Measurements from ENCODE around the gene MGAT5B.

The MGAT5B gene

GRCh38 chr17:76900723-76901122 lies 32.5 kb downstream of the MGAT5B start:
- Histone ChIP-seq H3K4me3 (no peak overlapping the region), H3K27ac (no peak overlapping the region)

GRCh38 chr17:76901542-76902197 lies 33.5 kb downstream of the MGAT5B start:
- no peak overlapping the region for H3K4me3 ChIP-seq
- no peak overlapping the region for H3K27ac ChIP-seq

GRCh38 chr17:76902476-76902875 lies 34.3 kb downstream of the MGAT5B start:
- Histone ChIP-seq H3K4me3 (no peak overlapping the region), H3K27ac (no peak overlapping the region)

DNA sequence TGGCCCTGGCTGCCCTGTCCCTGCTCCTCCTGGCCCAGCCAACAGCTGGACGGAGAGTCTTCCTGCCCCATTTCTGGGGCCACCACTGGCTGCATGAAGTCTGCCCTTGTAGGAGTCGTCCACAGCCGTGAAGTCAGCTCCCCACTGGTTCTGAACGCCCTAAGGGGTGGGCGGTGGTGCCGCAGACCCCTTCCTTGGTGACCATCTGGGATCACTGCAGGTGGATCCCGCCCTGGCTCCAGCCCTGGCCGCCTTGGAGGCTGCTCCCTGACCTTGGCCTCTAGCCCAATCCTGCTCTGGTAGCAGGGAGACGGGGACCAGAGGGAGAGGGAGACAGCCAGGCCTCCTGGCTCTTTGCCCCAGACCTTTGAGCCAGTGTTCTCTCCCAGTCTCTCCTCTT lies 35.4 kb downstream of the MGAT5B start:
- Histone ChIP-seq H3K27ac (no peak overlapping the region), H3K4me3 (no peak overlapping the region)

DNA sequence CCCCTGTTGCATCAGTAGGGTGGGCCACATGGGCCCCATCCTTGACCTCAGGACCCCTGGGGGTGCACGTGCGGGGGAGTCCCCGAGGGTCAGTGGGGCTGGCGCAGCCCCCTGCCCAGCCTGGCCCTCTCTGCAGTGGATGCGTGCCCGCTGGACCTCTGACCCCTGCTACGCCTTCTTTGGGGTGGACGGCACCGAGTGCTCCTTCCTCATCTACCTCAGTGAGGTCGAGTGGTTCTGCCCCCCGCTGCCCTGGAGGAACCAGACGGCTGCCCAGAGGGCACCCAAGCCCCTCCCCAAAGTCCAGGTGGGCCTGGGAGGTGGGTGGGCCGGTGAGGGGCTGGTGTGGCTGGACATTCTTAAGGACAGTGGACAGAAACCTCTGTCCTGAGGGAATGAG lies 35.9 kb downstream of the MGAT5B start:
- no peak overlapping the region for H3K27ac ChIP-seq
- no peak overlapping the region for H3K4me3 ChIP-seq

GRCh38 chr17:76905036-76905435 lies 36.8 kb downstream of the MGAT5B start:
- Histone ChIP-seq H3K27ac (no peak overlapping the region), H3K4me3 (no peak overlapping the region)

DNA sequence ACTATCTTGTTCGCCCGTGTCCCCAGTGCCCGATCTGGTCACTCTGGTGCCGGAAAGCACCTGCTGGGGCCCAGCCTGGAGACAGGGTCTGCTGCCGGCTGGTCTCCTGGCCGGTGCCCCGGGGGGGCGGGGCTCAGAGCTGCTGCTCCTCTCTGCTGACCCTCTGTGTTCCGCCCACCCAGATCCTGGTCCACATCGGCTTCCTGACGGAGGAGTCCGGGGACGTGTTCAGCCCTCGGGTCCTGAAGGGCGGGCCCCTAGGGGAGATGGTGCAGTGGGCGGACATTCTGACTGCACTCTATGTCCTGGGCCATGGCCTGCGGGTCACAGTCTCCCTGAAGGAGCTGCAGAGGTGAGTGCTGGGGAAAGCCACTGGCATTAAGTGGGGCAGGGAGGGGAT lies 37.6 kb downstream of the MGAT5B start:
- Histone ChIP-seq H3K4me3 (no peak overlapping the region), H3K27ac (no peak overlapping the region)

DNA sequence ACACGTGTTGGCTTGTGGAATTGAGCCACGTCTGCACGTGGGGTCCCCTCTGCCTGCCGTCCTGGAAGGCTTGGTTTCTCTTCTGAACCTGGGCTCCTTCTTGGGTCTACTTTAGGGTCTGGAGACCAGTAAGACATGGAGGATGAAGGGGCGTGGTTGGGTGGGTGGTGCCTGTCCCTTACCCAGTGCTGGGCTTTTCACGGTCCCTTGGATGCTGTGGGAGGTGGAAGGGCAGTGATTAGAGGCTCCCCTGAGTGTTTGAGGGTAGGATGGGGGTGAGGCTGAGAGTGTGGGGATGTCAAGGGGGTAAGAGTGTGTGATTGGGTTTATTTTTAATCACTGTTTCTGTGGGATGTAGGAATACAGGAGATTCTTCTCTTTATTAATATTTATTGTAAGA lies 38.3 kb downstream of the MGAT5B start:
- no peak overlapping the region for H3K4me3 ChIP-seq
- no peak overlapping the region for H3K27ac ChIP-seq

DNA sequence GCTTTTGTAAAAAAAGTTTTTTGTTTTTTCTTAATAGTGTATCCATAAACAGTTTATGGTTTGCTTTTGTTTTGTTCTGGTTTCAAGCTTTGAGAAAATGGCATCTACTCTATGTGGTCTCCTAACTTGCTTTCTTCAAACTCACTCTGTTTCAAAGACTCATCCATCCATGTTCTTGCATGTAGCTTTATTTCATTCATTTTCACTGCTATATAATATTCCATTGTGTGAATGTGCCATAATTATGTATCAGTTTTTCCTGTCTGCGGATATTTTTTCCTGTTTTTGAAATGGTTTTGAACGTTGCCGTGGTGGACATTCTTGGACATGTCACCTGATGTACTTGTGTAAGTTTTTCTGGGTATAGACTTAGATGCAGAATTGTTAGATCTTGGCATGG lies 39.1 kb downstream of the MGAT5B start:
- Histone ChIP-seq H3K27ac (no peak overlapping the region), H3K4me3 (no peak overlapping the region)

GRCh38 chr17:76909971-76910760 lies 42.0 kb downstream of the MGAT5B start:
- Histone ChIP-seq H3K4me3 (no peak overlapping the region), H3K27ac (no peak overlapping the region)

GRCh38 chr17:76911299-76912017 lies 43.3 kb downstream of the MGAT5B start:
- Histone ChIP-seq H3K4me3 (no peak overlapping the region), H3K27ac (no peak overlapping the region)

GRCh38 chr17:76912421-76913164 lies 44.4 kb downstream of the MGAT5B start:
- Histone ChIP-seq H3K4me3 (no peak overlapping the region), H3K27ac (no peak overlapping the region)

DNA sequence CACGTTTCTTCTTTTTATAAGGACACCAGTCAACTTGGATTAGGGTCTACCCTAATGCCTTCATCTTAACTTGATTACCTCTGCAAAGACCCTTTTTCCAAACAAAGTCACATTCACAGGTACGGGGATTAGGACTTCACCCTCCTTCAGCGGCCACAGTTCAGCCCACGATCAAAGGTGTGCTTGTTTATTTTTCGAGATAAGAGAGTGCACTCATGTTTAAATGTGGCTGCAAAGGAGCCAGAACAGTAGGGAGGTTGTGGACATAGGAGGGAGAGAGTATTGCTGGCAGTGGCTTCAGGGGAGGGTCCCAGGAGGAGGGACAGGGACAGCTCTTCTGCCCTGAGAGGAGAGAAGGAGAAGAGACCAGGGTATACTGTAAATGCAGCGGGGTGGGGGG lies 46.7 kb downstream of the MGAT5B start:
- H3K4me3 ChIP-seq = no peak overlapping the region
- H3K27ac ChIP-seq = no peak overlapping the region

- H3K27ac ChIP-seq = no peak overlapping the region
- no peak overlapping the region for H3K4me3 ChIP-seq
These were observed 47.8 kb downstream of the MGAT5B start for GRCh38 chr17:76915840-76916510.

- no peak overlapping the region for H3K27ac ChIP-seq
These were observed 49.6 kb downstream of the MGAT5B start for GRCh38 chr17:76917829-76918228.

DNA sequence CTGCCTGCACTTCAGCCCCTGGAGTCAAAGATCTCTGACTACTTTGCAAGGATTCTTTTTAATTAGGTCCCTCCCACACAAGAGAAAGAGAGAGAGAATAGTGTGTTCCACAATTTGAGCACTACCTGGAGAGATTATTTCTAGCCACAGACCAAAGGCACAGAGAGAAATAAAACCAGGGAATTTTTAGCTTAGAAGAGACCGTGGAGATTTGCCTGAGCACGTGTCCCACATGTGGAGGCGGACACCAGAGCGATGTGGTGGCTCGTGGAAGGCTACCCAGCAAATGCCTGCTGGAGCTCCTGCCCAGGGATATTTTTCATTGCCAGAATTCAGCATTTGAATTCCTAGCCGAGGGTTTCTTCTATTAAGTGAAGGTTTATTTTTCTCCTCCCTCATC lies 50.6 kb downstream of the MGAT5B start:
- no peak overlapping the region for H3K4me3 ChIP-seq
- no peak overlapping the region for H3K27ac ChIP-seq

More at GRCh38 chr17:76917829-76918228, 49.6 kb downstream of the MGAT5B start:
- no peak overlapping the region for H3K4me3 ChIP-seq

DNA sequence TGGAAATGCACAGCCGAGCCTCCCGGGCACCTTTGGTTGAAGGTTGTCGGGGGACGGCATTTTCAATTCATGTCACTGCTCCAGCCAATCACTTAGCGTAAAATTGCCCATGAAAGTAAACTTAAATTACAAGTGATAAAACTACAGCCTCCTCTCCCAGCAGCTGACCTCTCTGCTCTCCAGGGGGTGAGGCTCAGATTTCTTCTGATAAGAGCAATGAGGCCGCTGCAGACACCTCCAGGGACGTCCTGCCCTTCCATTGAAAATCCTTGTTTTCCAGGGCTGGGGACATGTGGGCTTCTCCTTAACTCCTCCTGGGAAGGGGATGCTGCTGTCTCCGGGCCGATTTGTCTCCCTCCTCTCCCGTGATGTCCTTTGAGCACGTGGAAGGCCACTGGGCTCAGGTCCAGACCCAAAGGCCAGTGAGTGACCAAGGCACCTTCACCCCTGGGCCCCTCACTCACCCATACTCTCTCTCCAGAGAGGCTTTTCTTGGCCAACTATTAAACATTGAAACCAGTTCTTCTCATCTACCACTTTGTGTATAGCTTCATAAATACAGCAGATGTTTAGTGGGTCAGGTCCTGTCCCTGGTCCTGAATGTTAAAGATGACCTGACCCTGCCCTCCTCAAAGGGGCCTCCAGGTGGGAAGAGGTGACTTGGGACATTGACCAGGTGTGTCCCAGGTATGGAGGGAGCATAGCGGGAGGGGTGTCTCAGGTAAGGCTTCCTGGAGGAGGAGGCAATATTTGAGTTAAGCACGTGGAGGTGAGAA lies 52.3 kb downstream of the MGAT5B start:
- Histone ChIP-seq H3K4me3 (no peak overlapping the region), H3K27ac (no peak overlapping the region)

DNA sequence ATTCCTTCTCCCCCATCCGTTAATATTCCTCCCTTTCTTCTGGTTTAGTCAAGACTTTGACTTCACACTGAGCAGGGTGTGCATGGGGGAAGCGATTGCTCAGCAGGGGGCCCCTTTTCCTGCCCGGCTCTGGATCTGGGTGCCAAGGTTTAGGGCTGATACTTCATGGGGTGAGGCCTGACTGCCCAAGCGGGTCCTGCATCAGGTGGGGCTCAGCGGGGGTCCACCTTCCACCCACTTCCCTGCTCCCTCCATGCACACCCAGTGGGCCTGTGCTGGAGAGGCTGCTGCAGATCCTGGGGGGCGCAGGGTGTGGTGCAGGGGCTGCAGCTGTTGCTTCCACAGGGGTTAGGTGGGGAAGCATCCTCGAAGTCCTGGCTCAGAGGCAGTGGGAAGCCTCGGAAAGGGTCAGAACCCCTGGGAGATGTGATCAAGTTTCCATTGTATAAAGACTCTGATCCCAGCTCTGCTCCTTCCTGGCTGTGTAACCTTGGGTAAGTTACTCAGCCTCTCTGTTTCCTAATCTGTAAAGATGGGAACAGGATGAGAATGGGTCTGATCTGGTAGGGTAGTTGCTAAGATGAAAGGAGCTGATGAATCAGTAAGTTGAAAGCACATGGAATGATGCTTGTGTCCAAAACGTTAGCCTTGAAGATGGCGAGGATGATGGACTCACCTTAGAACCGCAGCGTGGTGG lies 53.3 kb downstream of the MGAT5B start:
- Histone ChIP-seq H3K4me3 (no peak overlapping the region), H3K27ac (no peak overlapping the region)

Data from skin epidermis (tissue), 12 donors.